ENCODE measurements around the gene CNN2. TPM values are rescaled to one million over a fixed set of nuclear protein-coding genes. Genes with fewer than 3 reads are reported as not detected.
A peak's percentile ranks its signal among the peaks of the same experiment; 100 is the strongest.

Gene CNN2
- total and polyA plus RNA-seq, 5 experiments from 2014 or later: 211 to 693 (median 498) TPM

- DNase-seq: no peak
- ATAC-seq: no peak
- Mint-ChIP-seq H3K4me3 (peak overlapping the region in 4 of 10 donors; percentile 0 to 43 (median 28)), H3K27ac (peak overlapping the region in 5 of 10 donors; percentile 15 to 84 (median 55)), H3K27me3 (peaks cover 5 to 32% (median 11%) of the 10 kb centered on the region in 5 donors), H3K4me1 (peaks cover 10 to 28% (median 21%) of the 10 kb centered on the region in 4 donors), H3K9me3 (peaks cover 0 to 3% (median 0%) of the 10 kb centered on the region in 9 donors), H3K36me3 (peaks cover 0 to 4% (median 0%) of the 10 kb centered on the region in 3 donors)
- POLR2A ChIA-PET: interaction anchor here (0.7 to 5.4 kb wide), 12 partner anchors 9 to 216 kb away, joined by 3 to 42 read pairs (median 5); partner anchors contain the start of genes ARHGAP45, CNN2 and WDR18
These were observed 28.3 kb upstream of the CNN2 start for GRCh38 chr19:998064-998463.

DNA sequence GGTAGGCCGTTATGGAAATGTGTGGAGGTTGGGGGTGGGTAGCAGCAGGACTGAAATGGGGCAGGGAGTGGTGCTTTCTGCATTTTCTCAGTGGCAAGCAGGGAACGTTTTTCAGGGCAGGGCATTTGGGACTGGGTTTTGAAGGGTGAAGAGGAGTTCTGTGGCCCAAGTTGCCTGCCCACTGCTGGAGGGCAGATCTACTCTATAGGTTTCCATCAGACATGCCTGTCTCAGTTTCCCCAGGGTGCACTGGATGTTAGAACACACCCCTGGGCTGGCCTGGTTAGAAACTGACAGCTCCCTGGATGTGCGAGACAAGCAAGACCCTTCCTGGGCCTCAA is 27.1 kb upstream of the CNN2 start:
- H3K4me3 Mint-ChIP-seq: peak overlapping the region; percentile 27 to 60 (median 50)
- peaks cover 5 to 32% (median 11%) of the 10 kb centered on the region in 5 donors for H3K27me3 Mint-ChIP-seq
- H3K36me3 Mint-ChIP-seq: peaks cover 0 to 4% (median 0%) of the 10 kb centered on the region in 3 donors
- no peak for ATAC-seq
- POLR2A ChIA-PET: interaction anchor here (1.4 to 5.4 kb wide), 2 partner anchors 14 to 40 kb away, joined by 4 to 42 read pairs; partner anchors contain the start of genes ABCA7 and WDR18
- H3K9me3 Mint-ChIP-seq: peaks cover 0 to 3% (median 0%) of the 10 kb centered on the region in 9 donors
- peaks cover 10 to 28% (median 21%) of the 10 kb centered on the region in 4 donors for H3K4me1 Mint-ChIP-seq
- DNase-seq: no peak
- H3K27ac Mint-ChIP-seq: peak overlapping the region in 3 of 10 donors; percentile 27 to 89 (median 80)

DNA sequence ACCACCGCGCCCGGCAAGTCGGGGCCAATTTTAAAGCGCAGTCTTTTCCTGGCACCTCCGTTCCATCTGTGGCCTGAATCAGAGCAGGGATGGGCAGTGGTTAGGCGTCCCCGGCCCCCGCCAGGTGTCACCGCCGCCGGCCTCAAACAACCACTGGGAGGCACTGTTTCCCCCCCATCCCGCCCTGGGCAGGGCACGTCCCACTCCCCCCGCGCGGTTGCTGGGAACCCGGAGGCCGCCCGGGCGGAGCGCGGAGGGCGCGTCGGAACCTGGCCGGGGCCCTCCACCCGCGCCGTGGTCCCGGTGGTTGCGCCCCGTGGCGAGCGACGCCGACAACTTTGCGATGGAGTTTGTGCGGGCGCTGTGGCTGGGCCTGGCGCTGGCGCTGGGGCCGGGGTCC is 26.3 kb upstream of the CNN2 start, which contains the start of gene GRIN3B:
GRIN3B (plus strand) TSS at position 325 of the 400 bp plus-strand sequence; CDS start at position 344, 19 bp downstream.
- H3K36me3 Mint-ChIP-seq: peaks cover 0 to 4% (median 0%) of the 10 kb centered on the region in 3 donors
- POLR2A ChIA-PET: interaction anchor here (0.7 kb wide), 1 partner anchor 104 kb away, joined by 3 read pairs; no protein-coding TSS in a partner anchor
- peaks cover 5 to 32% (median 11%) of the 10 kb centered on the region in 5 donors for H3K27me3 Mint-ChIP-seq
- ATAC-seq (peak; percentile 9 to 12), DNase-seq (peak; percentile 39 to 84 (median 51))
- peaks cover 10 to 28% (median 21%) of the 10 kb centered on the region in 4 donors for H3K4me1 Mint-ChIP-seq
- peaks cover 0 to 3% (median 0%) of the 10 kb centered on the region in 9 donors for H3K9me3 Mint-ChIP-seq
- peak within 1 kb of the TSS in 4 of 10 donors; percentile 8 to 89 (median 64) for H3K27ac Mint-ChIP-seq
- peak within 1 kb of the TSS; percentile 41 to 69 (median 56) for H3K4me3 Mint-ChIP-seq

- ATAC-seq (no peak), DNase-seq (no peak)
- POLR2A ChIA-PET: interaction anchor here (0.6 to 1.5 kb wide), 4 partner anchors 19 to 137 kb away, joined by 3 to 8 read pairs (median 3); no protein-coding TSS in a partner anchor
- Mint-ChIP-seq H3K27ac (peak overlapping the region in 2 of 10 donors; percentile 43 to 47), H3K4me3 (peak overlapping the region in 8 of 10 donors; percentile 7 to 69 (median 48)), H3K4me1 (peaks cover 10 to 28% (median 22%) of the 10 kb centered on the region in 4 donors), H3K27me3 (peaks cover 5 to 32% (median 11%) of the 10 kb centered on the region in 5 donors), H3K36me3 (peaks cover 0 to 4% (median 0%) of the 10 kb centered on the region in 3 donors), H3K9me3 (peaks cover 0 to 3% (median 0%) of the 10 kb centered on the region in 9 donors)
These were observed 25.5 kb upstream of the CNN2 start for GRCh38 chr19:1000591-1001537.

GRCh38 chr19:1001538-1002166 is 24.8 kb upstream of the CNN2 start:
- peaks cover 0 to 4% (median 0%) of the 10 kb centered on the region in 3 donors for H3K36me3 Mint-ChIP-seq
- POLR2A ChIA-PET: interaction anchor here (0.6 to 1.5 kb wide), 3 partner anchors 18 to 138 kb away, joined by 3 to 8 read pairs (median 3); no protein-coding TSS in a partner anchor
- H3K27me3 Mint-ChIP-seq: peaks cover 5 to 29% (median 11%) of the 10 kb centered on the region in 5 donors

GRCh38 chr19:1002600-1002999 is 23.8 kb upstream of the CNN2 start:
- no peak for DNase-seq
- Mint-ChIP-seq H3K4me1 (peaks cover 10 to 19% (median 15%) of the 10 kb centered on the region in 4 donors), H3K27ac (peak overlapping the region in 4 of 10 donors; percentile 48 to 91 (median 52)), H3K4me3 (peak overlapping the region in 1 of 10 donors; percentile 44), H3K27me3 (peaks cover 5 to 28% (median 11%) of the 10 kb centered on the region in 5 donors), H3K36me3 (peaks cover 0 to 9% (median 0%) of the 10 kb centered on the region in 3 donors), H3K9me3 (peaks cover 0 to 3% (median 0%) of the 10 kb centered on the region in 9 donors)
- ATAC-seq: no peak
- POLR2A ChIA-PET: interaction anchor here (0.7 to 1.0 kb wide), 4 partner anchors 13 to 90 kb away, joined by 3 to 7 read pairs (median 3); no protein-coding TSS in a partner anchor

More at GRCh38 chr19:1001538-1002166, 24.8 kb upstream of the CNN2 start:
- peak; percentile 45 to 78 (median 71) for DNase-seq
- peak; percentile 67 to 77 for ATAC-seq
- peak overlapping the region in 3 of 10 donors; percentile 34 to 61 (median 41) for H3K4me3 Mint-ChIP-seq
- H3K27ac Mint-ChIP-seq: peak overlapping the region in 1 of 10 donors; percentile 43
- H3K9me3 Mint-ChIP-seq: peaks cover 0 to 3% (median 0%) of the 10 kb centered on the region in 9 donors
- H3K4me1 Mint-ChIP-seq: peaks cover 6 to 20% (median 18%) of the 10 kb centered on the region in 4 donors

GRCh38 chr19:1003283-1003682 is 23.1 kb upstream of the CNN2 start:
- H3K36me3 Mint-ChIP-seq: peaks cover 0 to 9% (median 0%) of the 10 kb centered on the region in 3 donors
- POLR2A ChIA-PET: interaction anchor here (0.7 to 1.0 kb wide), 5 partner anchors 12 to 89 kb away, joined by 3 to 7 read pairs (median 3); no protein-coding TSS in a partner anchor
- H3K27ac Mint-ChIP-seq: no peak overlapping the region
- no peak for ATAC-seq
- peaks cover 0 to 3% (median 0%) of the 10 kb centered on the region in 9 donors for H3K9me3 Mint-ChIP-seq
- no peak overlapping the region for H3K4me3 Mint-ChIP-seq
- DNase-seq: no peak
- H3K27me3 Mint-ChIP-seq: peaks cover 5 to 21% (median 11%) of the 10 kb centered on the region in 5 donors
- peaks cover 6 to 19% (median 11%) of the 10 kb centered on the region in 4 donors for H3K4me1 Mint-ChIP-seq

- DNase-seq (no peak), ATAC-seq (no peak)
- H3K9me3 Mint-ChIP-seq: no peaks in the 10 kb centered on the region
- POLR2A ChIA-PET: interaction anchor here (0.6 to 3.3 kb wide), 7 partner anchors 9 to 97 kb away, joined by 3 to 13 read pairs (median 3); no protein-coding TSS in a partner anchor
- no peak overlapping the region for H3K4me3 Mint-ChIP-seq
- peak overlapping the region in 2 of 10 donors; percentile 19 to 25 for H3K27ac Mint-ChIP-seq
- peaks cover 3 to 14% (median 10%) of the 10 kb centered on the region in 4 donors for H3K4me1 Mint-ChIP-seq
- peaks cover 0 to 6% (median 0%) of the 10 kb centered on the region in 3 donors for H3K36me3 Mint-ChIP-seq
- peaks cover 1 to 13% (median 4%) of the 10 kb centered on the region in 5 donors for H3K27me3 Mint-ChIP-seq
These were observed 22.1 kb upstream of the CNN2 start for GRCh38 chr19:1004204-1004802.

DNA sequence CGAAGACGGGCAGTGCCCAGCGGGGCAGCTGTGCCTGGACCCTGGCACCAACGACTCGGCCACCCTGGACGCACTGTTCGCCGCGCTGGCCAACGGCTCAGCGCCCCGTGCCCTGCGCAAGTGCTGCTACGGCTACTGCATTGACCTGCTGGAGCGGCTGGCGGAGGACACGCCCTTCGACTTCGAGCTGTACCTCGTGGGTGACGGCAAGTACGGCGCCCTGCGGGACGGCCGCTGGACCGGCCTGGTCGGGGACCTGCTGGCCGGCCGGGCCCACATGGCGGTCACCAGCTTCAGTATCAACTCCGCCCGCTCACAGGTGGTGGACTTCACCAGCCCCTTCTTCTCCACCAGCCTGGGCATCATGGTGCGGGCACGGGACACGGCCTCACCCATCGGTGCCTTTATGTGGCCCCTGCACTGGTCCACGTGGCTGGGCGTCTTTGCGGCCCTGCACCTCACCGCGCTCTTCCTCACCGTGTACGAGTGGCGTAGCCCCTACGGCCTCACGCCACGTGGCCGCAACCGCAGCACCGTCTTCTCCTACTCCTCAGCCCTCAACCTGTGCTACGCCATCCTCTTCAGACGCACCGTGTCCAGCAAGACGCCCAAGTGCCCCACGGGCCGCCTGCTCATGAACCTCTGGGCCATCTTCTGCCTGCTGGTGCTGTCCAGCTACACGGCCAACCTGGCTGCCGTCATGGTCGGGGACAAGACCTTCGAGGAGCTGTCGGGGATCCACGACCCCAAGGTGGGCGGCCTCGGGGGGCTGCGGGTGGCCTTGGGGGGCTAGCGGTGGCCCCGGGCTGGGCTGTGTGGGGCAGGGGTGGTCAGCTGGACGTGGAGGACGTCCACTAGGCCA is 21.4 kb upstream of the CNN2 start:
- ATAC-seq (no peak), DNase-seq (no peak)
- Mint-ChIP-seq H3K4me1 (peaks cover 2 to 13% (median 10%) of the 10 kb centered on the region in 4 donors), H3K4me3 (no peak overlapping the region), H3K27me3 (peaks cover 0 to 7% (median 3%) of the 10 kb centered on the region in 5 donors), H3K9me3 (no peaks in the 10 kb centered on the region), H3K27ac (peak overlapping the region in 1 of 10 donors; percentile 77), H3K36me3 (peaks cover 0 to 10% (median 0%) of the 10 kb centered on the region in 3 donors)
- POLR2A ChIA-PET: interaction anchor here (0.6 to 3.3 kb wide), 6 partner anchors 10 to 248 kb away, joined by 3 to 13 read pairs (median 3); no protein-coding TSS in a partner anchor

DNA sequence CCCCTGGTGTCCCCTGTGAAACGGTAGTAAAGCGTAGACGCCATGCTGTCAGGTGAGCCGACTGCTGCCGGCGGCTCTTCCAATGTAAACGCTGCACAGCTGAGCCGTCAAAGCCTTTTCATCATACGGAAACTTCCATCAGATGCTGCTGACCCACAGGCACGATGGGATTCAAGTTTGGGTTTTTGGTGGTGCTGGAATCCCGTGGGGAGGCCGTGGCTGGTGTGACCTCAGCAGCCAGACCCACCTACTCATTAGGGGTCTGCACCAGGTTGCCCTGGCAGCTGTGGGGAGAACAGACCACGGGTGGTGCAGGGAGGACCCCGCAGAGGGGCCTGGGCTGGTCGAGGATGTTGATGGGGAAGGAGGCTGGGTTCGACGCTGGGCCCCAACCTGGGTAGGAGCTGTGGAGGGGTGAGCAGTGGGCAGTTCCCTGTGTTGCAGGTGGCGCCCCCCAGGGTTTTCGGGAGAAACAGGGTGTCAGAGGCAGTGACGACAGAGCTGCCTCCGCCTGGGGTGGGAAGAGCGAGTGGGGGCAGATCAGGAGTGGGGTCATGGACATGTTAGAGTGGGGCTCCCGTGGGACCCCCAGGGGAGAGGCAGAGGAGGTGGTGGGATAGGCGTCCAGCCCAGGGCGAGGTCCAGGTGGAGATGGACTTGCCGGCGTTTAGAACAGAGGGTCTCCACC is 19.6 kb upstream of the CNN2 start:
- H3K9me3 Mint-ChIP-seq: no peaks in the 10 kb centered on the region
- DNase-seq: no peak
- H3K36me3 Mint-ChIP-seq: peaks cover 0 to 15% (median 0%) of the 10 kb centered on the region in 3 donors
- POLR2A ChIA-PET: interaction anchor here (0.5 to 3.3 kb wide), 3 partner anchors 9 to 83 kb away, joined by 3 to 13 read pairs (median 3); no protein-coding TSS in a partner anchor
- no peak for ATAC-seq
- H3K4me3 Mint-ChIP-seq: no peak overlapping the region
- H3K27me3 Mint-ChIP-seq: peaks cover 0 to 3% (median 0%) of the 10 kb centered on the region in 5 donors
- peaks cover 2 to 8% (median 5%) of the 10 kb centered on the region in 4 donors for H3K4me1 Mint-ChIP-seq
- peak overlapping the region in 5 of 10 donors; percentile 44 to 78 (median 58) for H3K27ac Mint-ChIP-seq

All from naive thymus-derived CD8-positive, alpha-beta T cell (primary cell).